OCI-LY1 (cell line): ENCODE data around the gene DENND10.

Source experiments
- H2AFZ ChIP-seq: fragments of 200-600 bp; sonication (generic), shearing (Covaris generic); 2 replicates; pipeline ENCODE4 v1.6.0; 2014; ENCODE audit warnings: antibody characterized with exemption, mild to moderate bottlenecking, low read length
- H3F3A ChIP-seq: fragments of 200-600 bp; sonication (generic), shearing (Covaris generic); 2 replicates; pipeline ENCODE4 v1.6.0; 2014; ENCODE audit warnings: mild to moderate bottlenecking, antibody characterized with exemption, low read length, moderate library complexity; ENCODE audit not compliant: insufficient read depth
- H3K27ac ChIP-seq: fragments of 200-600 bp; sonication (generic); 2 replicates; pipeline ENCODE4 v1.5.1; 2014; ENCODE audit warnings: low read length, mixed run types, mild to moderate bottlenecking, low read depth; ENCODE audit not compliant: poor library complexity, severe bottlenecking
- H3K27me3 ChIP-seq: fragments of 200-600 bp; sonication (generic); 2 replicates; pipeline ENCODE4 v1.6.0; 2014; ENCODE audit warnings: antibody characterized with exemption, mild to moderate bottlenecking, low read length, moderate library complexity; ENCODE audit not compliant: insufficient read depth
- H3K36me3 ChIP-seq: fragments of 200-600 bp; sonication (generic); 2 replicates; pipeline ENCODE4 v1.6.1; 2014; ENCODE audit warnings: mild to moderate bottlenecking, antibody characterized with exemption, low read length, moderate library complexity, mixed read lengths; ENCODE audit not compliant: insufficient read depth
- H3K4me1 ChIP-seq: fragments of 200-600 bp; sonication (generic); 2 replicates; pipeline ENCODE4 v1.5.1; 2014; ENCODE audit warnings: mild to moderate bottlenecking, low read length, moderate library complexity; ENCODE audit not compliant: insufficient read depth, severe bottlenecking
- H3K4me2 ChIP-seq: fragments of 200-600 bp; sonication (generic), shearing (Covaris generic); 2 replicates; pipeline ENCODE4 v1.6.1; 2014; ENCODE audit warnings: low read length
- H3K4me3 ChIP-seq: fragments of 200-600 bp; sonication (generic); 2 replicates; pipeline ENCODE4 v1.5.1; 2014; ENCODE audit warnings: low read length, low read depth, mild to moderate bottlenecking, mixed read lengths; ENCODE audit not compliant: poor library complexity, severe bottlenecking
- H3K79me2 ChIP-seq: fragments of 200-600 bp; shearing (Covaris generic); 2 replicates; pipeline ENCODE4 v1.6.1; 2016; ENCODE audit warnings: mixed run types, low read length, mixed read lengths; ENCODE audit not compliant: insufficient read depth
- H3K9ac ChIP-seq: fragments of 200-600 bp; sonication (generic), shearing (Covaris generic); 2 replicates; pipeline ENCODE4 v1.6.1; 2014; ENCODE audit warnings: mild to moderate bottlenecking, low read length, mixed read lengths
- H3K9me2 ChIP-seq: fragments of 200-600 bp; sonication (generic), shearing (Covaris generic); 2 replicates; pipeline ENCODE4 v1.6.1; 2014; ENCODE audit warnings: low read depth, mild to moderate bottlenecking, low read length, mixed read lengths
- H3K9me3 ChIP-seq: fragments of 200-600 bp; shearing (Covaris generic); 2 replicates; pipeline ENCODE4 v1.6.1; 2014; ENCODE audit warnings: low read length, mixed read lengths
- H4K20me1 ChIP-seq: fragments of 200-600 bp; sonication (generic), shearing (Covaris generic); 2 replicates; pipeline ENCODE4 v1.6.0; 2016; ENCODE audit warnings: mild to moderate bottlenecking, low read length; ENCODE audit not compliant: insufficient read depth
- CTCF ChIP-seq: fragments of 200-600 bp; sonication (generic), shearing (Covaris generic); IDR thresholded peaks from 2 replicates; pipeline ENCODE4 v1.5.1; 2017; ENCODE audit warnings: mild to moderate bottlenecking, antibody characterized with exemption, low read length, moderate library complexity, mixed read lengths
- EZH2 ChIP-seq: fragments of 200-600 bp; sonication (generic), shearing (Covaris generic); IDR thresholded peaks from 2 replicates; pipeline ENCODE4 v1.8.0; 2017; ENCODE audit warnings: borderline replicate concordance, mixed run types, mild to moderate bottlenecking, antibody characterized with exemption, low read length, moderate library complexity, mixed read lengths

The DENND10 gene

GRCh38 chr10:119138346-119139306, 34.7 kb downstream of the DENND10 start:
- Histone ChIP-seq H3K79me2 (no peaks in the 10 kb centered on the region), H3K9ac (no peak overlapping the region), H3K27me3 (no peaks in the 10 kb centered on the region), H3K36me3 (peaks cover 37% of the 10 kb centered on the region; the same call in 1 of the 2 replicates), H3K4me3 (no peak overlapping the region), H3K4me2 (no peak overlapping the region), H3F3A (no peaks in the 10 kb centered on the region), H3K9me3 (no peaks in the 10 kb centered on the region), H4K20me1 (no peaks in the 10 kb centered on the region), H3K9me2 (no peaks in the 10 kb centered on the region), H2AFZ (no peak overlapping the region), H3K4me1 (peaks cover 10% of the 10 kb centered on the region), H3K27ac (no peak overlapping the region)
- TF ChIP-seq CTCF (no peak), EZH2 (no peak)

- no peak overlapping the region for H2AFZ ChIP-seq
- no peaks in the 10 kb centered on the region for H3K9me3 ChIP-seq
- no peaks in the 10 kb centered on the region for H3F3A ChIP-seq
- no peaks in the 10 kb centered on the region for H3K79me2 ChIP-seq
- H3K27ac ChIP-seq, result no peak overlapping the region
- H3K27me3 ChIP-seq, result no peaks in the 10 kb centered on the region
- no peak overlapping the region for H3K4me3 ChIP-seq
- peaks cover 35% of the 10 kb centered on the region; the same call in 1 of the 2 replicates for H3K36me3 ChIP-seq
- no peaks in the 10 kb centered on the region for H3K9me2 ChIP-seq
- TF ChIP-seq EZH2 (no peak), CTCF (peak; percentile 67)
- H4K20me1 ChIP-seq, result no peaks in the 10 kb centered on the region
- peaks cover 10% of the 10 kb centered on the region for H3K4me1 ChIP-seq
- H3K4me2 ChIP-seq, result no peak overlapping the region
- no peak overlapping the region for H3K9ac ChIP-seq
Observed at GRCh38 chr10:119139464-119140067, 35.7 kb downstream of the DENND10 start.

GRCh38 chr10:119140603-119141245, 36.8 kb downstream of the DENND10 start:
- H4K20me1 ChIP-seq, result no peaks in the 10 kb centered on the region
- H3K27me3 ChIP-seq, result no peaks in the 10 kb centered on the region
- TF ChIP-seq CTCF, result no peak
- TF ChIP-seq EZH2, result no peak
- H3K4me1 ChIP-seq, result peaks cover 10% of the 10 kb centered on the region
- no peaks in the 10 kb centered on the region for H3F3A ChIP-seq
- no peak overlapping the region for H3K9ac ChIP-seq
- H3K4me2 ChIP-seq, result no peak overlapping the region
- no peak overlapping the region for H3K27ac ChIP-seq
- H3K36me3 ChIP-seq, result peaks cover 35% of the 10 kb centered on the region; the same call in 1 of the 2 replicates
- H2AFZ ChIP-seq, result no peak overlapping the region
- no peaks in the 10 kb centered on the region for H3K9me2 ChIP-seq
- H3K9me3 ChIP-seq, result no peaks in the 10 kb centered on the region
- no peak overlapping the region for H3K4me3 ChIP-seq
- no peaks in the 10 kb centered on the region for H3K79me2 ChIP-seq
